Stimulated activated CD4-positive, alpha-beta T cell treated with anti-CD3 and anti-CD28 coated beads, Interleukin-15, amount 100 ng/mL, for 1 hour (primary cell): ENCODE measurements around the gene ECE1.
A peak's percentile ranks its signal among the peaks of the same experiment; 100 is the strongest.
"Not testable (repeated sequence)": the region's sequence is repeated elsewhere in the genome, so short reads cannot be mapped to it uniquely, and the experiment has no call there.

ENCODE experiments used
- DNase-seq, 2 donors: peaks; one replicate each; pipeline ENCODE4 v3.0.0-alpha.2; 2020; ENCODE audit warnings: low read depth in 1 of 2, low spot score in 1 of 2

ECE1 gene

DNA sequence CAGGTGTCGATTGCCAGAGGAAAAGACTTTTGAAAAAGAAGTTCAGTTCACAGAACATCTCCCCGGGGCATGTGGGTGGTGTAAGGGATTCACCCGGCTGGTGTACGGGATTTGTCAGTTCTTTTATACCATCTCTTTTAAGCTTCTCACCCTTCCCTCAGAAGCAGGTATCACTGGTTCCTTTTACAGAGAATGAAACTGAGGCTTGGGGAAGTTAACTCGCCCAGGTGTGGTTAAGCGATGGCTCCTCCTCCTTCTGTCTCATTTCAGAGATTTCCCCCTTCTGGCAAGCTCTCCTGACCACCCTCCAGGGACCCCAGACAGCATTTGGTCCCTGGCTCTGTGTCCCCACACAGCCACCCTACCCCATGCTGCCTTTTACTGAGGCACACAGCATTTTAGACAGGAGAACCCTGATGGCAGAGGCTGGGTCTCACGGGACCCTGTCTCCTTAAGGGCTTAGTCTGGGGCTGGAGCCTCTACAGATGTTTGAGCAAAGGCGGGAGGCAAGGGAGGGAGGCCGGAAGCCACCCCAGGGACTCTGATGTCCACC lies 2.8 kb upstream of the ECE1 start:
- DNase-seq, result peak in 1 of 2 donors; percentile 39

- DNase-seq, result no peak
Measured at GRCh38 chr1:21292503-21292983, 2.3 kb upstream of the ECE1 start.

- no peak for DNase-seq
Measured at GRCh38 chr1:21291964-21292363, 1.7 kb upstream of the ECE1 start.

- DNase-seq, result no peak
Measured at GRCh38 chr1:21291184-21291583, 921 bp upstream of the ECE1 start.

GRCh38 chr1:21290546-21290944 lies 282 bp upstream of the ECE1 start:
- peak in 1 of 2 donors; percentile 11 for DNase-seq

GRCh38 chr1:21289127-21289526 lies 1.1 kb downstream of the ECE1 start:
- no peak for DNase-seq

GRCh38 chr1:21287905-21288514 lies 2.3 kb downstream of the ECE1 start:
- no peak for DNase-seq

- not testable (repeated sequence) for DNase-seq
Measured at GRCh38 chr1:21285386-21285785, 4.9 kb downstream of the ECE1 start.

DNA sequence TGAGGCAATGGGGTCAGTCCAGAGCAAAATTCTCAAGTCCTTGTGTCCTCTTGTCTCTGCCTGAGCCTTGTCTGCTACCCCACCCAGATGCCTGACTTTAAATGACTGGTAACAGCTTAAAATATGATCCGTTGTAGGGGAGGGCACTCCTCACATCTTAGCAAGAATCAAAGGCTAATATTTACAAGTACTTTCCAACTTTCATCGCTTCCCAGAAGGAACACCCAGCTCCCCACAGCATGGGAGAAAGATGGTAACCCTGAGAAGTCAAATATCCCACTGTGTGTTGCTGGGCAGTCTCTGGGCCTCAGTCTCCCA lies 5.2 kb downstream of the ECE1 start:
- no peak for DNase-seq

DNA sequence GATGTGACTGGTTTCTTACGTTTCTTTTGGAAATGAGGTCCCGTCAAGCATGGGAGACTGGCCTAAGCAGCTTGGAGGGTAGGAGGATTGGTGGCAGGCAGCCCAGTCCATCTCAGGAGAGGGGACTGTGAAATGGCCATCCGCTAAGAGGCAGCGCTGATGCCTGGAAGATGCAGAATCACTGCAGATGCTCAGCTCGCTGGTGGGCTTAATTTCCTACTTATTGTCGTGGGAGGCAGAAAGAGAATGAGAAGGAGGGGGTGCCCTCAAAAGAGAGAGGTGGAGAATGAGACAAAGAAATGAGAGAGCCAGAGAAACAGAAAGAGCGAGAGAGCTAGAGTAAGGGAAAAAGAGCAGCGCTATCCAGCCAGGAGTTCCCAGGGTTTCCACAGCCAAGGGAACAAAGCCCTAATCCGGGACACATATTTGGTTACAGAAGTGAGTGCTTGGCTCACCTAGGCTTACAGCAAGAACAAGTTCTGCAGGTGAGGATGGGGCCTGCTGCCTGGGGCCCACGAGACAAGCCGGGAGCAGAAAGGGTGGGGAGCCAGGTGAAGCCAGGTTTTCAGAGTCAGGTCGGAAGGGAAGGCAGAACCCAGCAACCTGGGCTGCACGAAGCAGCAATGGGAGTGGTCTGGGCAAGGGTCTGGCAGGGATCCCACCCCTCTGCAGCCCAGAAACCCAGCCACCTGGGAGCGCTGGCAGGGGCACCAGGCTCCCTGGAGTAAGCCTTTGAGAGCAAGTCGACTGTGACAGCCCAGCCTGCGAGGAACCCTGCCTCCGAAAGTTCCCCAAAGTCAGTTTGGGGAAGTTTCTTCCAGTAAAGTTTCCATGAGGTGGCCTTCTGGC lies 5.8 kb downstream of the ECE1 start:
- DNase-seq, result no peak

DNA sequence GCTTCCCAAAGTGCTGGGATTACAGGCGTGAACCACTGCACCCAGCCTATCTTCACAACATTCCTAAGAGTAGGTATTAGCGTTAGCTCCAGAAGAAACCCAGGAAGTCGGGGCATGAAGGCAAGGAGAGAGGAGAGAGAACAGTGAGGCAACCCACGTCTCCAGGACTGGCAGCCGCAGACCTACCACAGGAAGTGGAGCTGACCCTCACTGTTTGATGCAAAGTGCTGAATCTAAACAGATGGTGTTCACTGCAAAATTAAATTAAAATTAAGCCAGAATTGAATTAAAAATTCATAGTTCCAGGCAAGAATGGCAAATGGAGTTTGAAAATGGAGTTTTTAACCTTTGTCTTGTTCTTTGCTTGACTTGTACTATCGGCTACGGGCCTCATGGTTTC lies 6.7 kb downstream of the ECE1 start:
- no peak for DNase-seq

DNA sequence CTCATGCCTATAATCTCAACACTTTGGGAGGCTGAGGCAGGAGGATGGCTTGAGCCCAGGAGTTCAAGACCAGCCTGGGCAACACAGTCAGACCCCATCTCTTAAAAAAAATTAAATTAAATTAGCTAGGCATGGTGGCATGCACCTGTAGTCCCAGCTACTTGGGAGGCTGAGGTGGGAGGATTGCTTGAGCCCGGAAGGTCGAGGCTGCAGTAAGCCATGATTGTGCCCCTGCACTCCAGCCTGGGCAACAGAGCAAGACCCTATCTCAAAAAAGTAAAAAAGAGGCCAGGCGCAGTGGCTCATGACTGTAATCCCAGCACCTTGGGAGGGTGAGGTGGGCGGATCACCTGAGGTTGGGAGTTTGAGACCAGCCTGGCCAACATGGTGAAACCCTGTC lies 8.2 kb downstream of the ECE1 start:
- not testable (repeated sequence) for DNase-seq

DNA sequence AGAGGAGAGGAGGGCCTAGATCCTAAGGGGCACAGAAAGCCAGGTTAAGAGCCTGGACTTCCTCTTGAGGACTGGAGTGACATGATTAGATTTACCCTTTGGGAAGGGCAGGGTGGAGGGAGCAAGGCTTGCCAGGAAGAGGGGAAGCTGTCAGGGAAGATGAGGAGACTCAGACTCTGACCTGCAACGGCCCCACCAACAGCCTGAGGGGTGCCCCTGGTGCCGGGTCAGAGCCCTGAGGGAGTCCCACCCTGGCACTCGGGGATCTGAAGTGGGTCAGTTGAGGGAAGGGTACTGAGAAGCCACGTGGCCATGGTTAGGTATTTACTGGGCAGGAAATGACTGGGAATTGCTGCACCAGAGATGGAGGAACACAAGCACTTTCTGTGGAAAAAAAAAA lies 9.8 kb downstream of the ECE1 start:
- no peak for DNase-seq

GRCh38 chr1:21280011-21280471 lies 10.2 kb downstream of the ECE1 start:
- DNase-seq, result no peak

GRCh38 chr1:21278860-21279845 lies 11.1 kb downstream of the ECE1 start:
- DNase-seq, result no peak

DNA sequence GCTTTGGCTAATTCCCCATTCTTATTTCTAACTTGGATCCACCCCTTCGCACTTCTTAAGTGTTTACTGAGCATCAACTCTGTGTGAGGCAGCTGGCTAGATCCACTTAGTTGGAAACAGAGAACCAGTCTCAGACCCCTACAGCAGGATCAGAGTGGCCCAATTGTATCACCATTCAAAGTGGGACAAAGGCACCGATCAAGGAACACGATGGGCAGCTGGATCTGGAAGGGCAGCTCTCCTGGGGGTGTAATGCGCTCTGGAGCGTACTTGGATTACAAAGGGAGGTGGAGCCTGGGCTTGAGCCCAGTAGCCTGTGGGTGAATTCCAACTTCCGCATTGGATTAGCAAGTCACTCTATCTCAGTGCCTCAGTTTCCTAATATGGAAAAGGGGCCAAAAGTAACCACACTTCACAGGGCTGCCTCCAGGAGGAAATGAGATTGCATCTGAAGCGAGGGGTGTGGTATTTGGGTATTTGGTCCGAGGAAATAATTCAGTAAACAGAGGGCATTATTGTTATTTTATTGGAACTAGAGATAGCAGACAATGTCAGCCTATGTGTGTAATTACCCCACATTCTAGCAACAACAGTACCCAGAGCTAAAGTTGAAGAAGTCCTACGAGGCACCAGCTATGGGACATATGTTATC lies 11.9 kb downstream of the ECE1 start:
- DNase-seq, result no peak

- DNase-seq, result no peak
Measured at GRCh38 chr1:21277180-21277579, 13.1 kb downstream of the ECE1 start.

GRCh38 chr1:21272540-21272939 lies 17.7 kb downstream of the ECE1 start:
- DNase-seq, result no peak

DNA sequence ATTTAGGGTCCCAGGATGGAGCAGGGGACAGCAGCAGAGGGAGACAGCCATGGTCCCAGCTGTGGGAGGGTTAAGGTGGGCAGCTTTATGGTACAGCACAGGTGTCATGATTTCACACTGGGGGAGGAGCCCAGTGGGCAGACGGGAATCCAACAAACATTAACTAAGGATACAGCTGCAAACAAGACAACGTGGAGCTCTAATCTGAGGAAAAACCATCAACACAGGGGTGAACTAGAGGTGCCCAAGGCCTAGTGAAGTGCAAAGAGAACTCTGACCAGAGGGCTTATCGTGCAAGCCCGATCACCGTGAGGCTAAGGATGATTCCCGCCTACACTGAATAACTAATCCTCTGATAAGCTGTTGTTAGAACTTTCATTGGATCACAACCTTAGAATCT lies 18.7 kb downstream of the ECE1 start:
- DNase-seq, result no peak

DNA sequence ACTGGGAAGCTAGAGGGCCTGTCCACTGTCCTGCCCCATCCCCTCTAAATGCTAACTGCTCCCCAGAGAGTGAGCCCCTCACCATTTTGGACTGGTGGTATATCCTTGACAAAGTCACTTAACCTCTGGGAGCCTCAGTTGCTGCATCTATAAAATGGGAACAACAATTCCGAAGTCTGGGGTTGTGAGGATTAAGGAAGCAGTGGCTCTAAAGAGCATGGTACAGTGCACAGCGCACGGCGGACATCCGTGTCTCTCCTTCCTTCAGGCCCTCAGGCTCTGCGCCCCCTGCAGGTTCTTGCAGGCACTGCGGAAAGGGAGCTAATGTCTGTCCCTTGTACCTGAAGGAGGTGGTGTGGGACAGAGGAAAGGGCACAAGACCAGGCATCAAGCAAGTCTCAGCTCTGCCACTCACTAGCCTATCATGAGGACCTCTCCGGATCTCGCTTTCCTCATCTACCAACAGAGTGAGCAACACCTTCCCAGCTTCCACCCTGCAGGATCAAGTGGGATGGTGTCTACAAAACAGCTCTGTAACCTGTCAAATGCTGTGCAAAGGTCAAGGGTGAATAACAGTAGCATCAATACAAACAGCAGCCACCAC lies 20.1 kb downstream of the ECE1 start:
- peak; percentile 71 to 78 for DNase-seq
